Effector memory CD8-positive, alpha-beta T cell (primary cell): Measurements from ENCODE around the gene SLC25A44.
"Not testable (repeated sequence)": the region's sequence is repeated elsewhere in the genome, so short reads cannot be mapped to it uniquely, and the experiment has no call there.

Experiments
- ATAC-seq: fragments of 150-1000 bp; cut with Tn5 transposase; replicated peaks from 2 replicates; pipeline ENCODE4 v1.10.0; 2021; ENCODE audit warnings: mild to moderate bottlenecking, moderate library complexity
- DNase-seq, 3 experiments: peaks; one replicate each; pipeline ENCODE4 v3.0.0; 2021
- H3K27ac Mint-ChIP-seq, 2 donors: one replicate each; pipeline ENCODE4 v1.8.0; 2022; ENCODE audit warnings: mild to moderate bottlenecking in 2 of 2, mixed read lengths in 2 of 2, moderate library complexity in 2 of 2
- H3K27me3 Mint-ChIP-seq, 2 donors: one replicate each; pipeline ENCODE4 v1.8.0; 2022; ENCODE audit warnings: mixed read lengths in 2 of 2
- H3K36me3 Mint-ChIP-seq: one replicate; pipeline ENCODE4 v1.8.0; 2022; ENCODE audit warnings: mild to moderate bottlenecking, moderate library complexity, mixed read lengths; ENCODE audit not compliant: insufficient read depth
- H3K4me1 Mint-ChIP-seq, 2 donors: one replicate each; pipeline ENCODE4 v1.8.0; 2022; ENCODE audit warnings: low read depth in 2 of 2, mixed read lengths in 2 of 2
- H3K4me3 Mint-ChIP-seq, 2 donors: one replicate each; pipeline ENCODE4 v1.8.0; 2022; ENCODE audit warnings: mild to moderate bottlenecking in 2 of 2, mixed read lengths in 2 of 2, moderate library complexity in 2 of 2
- H3K9me3 Mint-ChIP-seq, 2 donors: one replicate each; pipeline ENCODE4 v1.8.0; 2022; ENCODE audit warnings: mixed read lengths in 2 of 2

SLC25A44 gene

GRCh38 chr1:156176610-156177210 is 17.2 kb upstream of the SLC25A44 start:
- H3K4me3 Mint-ChIP-seq = no peak overlapping the region
- no peaks in the 10 kb centered on the region for H3K9me3 Mint-ChIP-seq
- no peaks in the 10 kb centered on the region for H3K36me3 Mint-ChIP-seq
- H3K4me1 Mint-ChIP-seq = peaks cover 5% of the 10 kb centered on the region in 2 donors
- peaks cover 5 to 20% of the 10 kb centered on the region in 2 donors for H3K27me3 Mint-ChIP-seq
- peak overlapping the region in 1 of 2 donors; percentile 77 for H3K27ac Mint-ChIP-seq
- ATAC-seq = no peak
- DNase-seq = no peak

- H3K9me3 Mint-ChIP-seq = no peaks in the 10 kb centered on the region
- ATAC-seq (no peak), DNase-seq (no peak)
- H3K36me3 Mint-ChIP-seq = no peaks in the 10 kb centered on the region
- H3K4me3 Mint-ChIP-seq = no peak overlapping the region
- peak overlapping the region in 1 of 2 donors; percentile 11 for H3K27ac Mint-ChIP-seq
- peaks cover 5 to 20% of the 10 kb centered on the region in 2 donors for H3K27me3 Mint-ChIP-seq
- peaks cover 5% of the 10 kb centered on the region in 2 donors for H3K4me1 Mint-ChIP-seq
These were observed 15.8 kb upstream of the SLC25A44 start for GRCh38 chr1:156177919-156178654.

DNA sequence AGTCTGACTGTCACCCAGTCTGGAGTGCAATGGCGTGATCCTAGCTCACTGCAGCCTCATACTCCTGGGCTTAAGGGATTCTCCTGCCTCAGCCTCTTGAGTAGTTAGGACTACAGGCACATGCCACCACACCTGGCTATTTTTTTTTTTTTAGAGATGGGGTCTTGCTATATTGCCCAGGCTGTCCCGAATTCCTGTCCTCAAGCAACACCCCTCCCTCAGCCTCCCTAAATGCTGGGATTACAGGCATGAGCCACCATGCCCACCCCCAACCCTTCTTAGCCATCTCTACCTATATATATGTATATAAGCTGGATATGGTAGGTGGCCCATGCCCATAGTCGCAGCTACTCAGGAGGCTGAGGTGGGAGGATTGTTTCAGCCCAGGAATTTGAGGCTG is 13.4 kb upstream of the SLC25A44 start:
- H3K27me3 Mint-ChIP-seq = peaks cover 0 to 4% of the 10 kb centered on the region in 2 donors
- H3K9me3 Mint-ChIP-seq = no peaks in the 10 kb centered on the region
- H3K27ac Mint-ChIP-seq = peak overlapping the region; percentile 39 to 61
- DNase-seq = no peak
- ATAC-seq = no peak
- H3K4me3 Mint-ChIP-seq = no peak overlapping the region
- no peaks in the 10 kb centered on the region for H3K36me3 Mint-ChIP-seq
- H3K4me1 Mint-ChIP-seq = peaks cover 5% of the 10 kb centered on the region in 2 donors

DNA sequence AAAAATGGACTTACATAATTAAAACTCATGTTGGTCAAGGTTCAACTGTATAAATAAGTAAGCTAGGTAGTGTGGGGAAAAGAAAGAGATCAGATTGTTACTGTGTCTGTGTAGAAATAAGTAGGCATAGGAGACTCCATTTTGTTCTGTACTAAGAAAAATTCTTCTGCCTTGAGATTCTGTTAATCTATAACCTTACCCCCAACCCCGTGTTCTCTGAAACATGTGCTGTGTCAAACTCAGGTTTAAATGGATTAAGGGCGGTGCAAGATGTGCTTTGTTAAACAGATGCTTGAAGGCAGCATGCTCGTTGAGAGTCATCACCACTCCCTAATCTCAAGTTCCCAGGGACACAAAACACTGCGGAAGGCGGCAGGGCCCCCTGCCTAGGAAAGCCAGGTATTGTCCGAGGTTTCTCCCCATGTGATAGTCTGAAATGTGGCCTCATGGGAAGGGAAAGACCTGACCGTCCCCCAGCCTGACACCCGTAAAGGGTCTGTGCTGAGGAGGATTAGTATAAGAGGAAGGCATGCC is 12.4 kb upstream of the SLC25A44 start:
- not testable (repeated sequence) for ATAC-seq, H3K9me3 Mint-ChIP-seq, H3K4me1 Mint-ChIP-seq, H3K27ac Mint-ChIP-seq, H3K4me3 Mint-ChIP-seq, H3K36me3 Mint-ChIP-seq, DNase-seq, H3K27me3 Mint-ChIP-seq

- H3K4me1 Mint-ChIP-seq, H3K36me3 Mint-ChIP-seq, H3K4me3 Mint-ChIP-seq, DNase-seq, ATAC-seq, H3K27ac Mint-ChIP-seq, H3K27me3 Mint-ChIP-seq, H3K9me3 Mint-ChIP-seq: not testable (repeated sequence)
These were observed 11.7 kb upstream of the SLC25A44 start for GRCh38 chr1:156182010-156182779.

GRCh38 chr1:156186347-156187177 is 7.3 kb upstream of the SLC25A44 start:
- not testable (repeated sequence) for ATAC-seq, H3K9me3 Mint-ChIP-seq, H3K27me3 Mint-ChIP-seq, H3K36me3 Mint-ChIP-seq, H3K4me3 Mint-ChIP-seq, H3K4me1 Mint-ChIP-seq, DNase-seq, H3K27ac Mint-ChIP-seq

GRCh38 chr1:156190265-156190664 is 3.6 kb upstream of the SLC25A44 start:
- H3K4me1 Mint-ChIP-seq = peaks cover 11 to 14% of the 10 kb centered on the region in 2 donors
- H3K27me3 Mint-ChIP-seq, ATAC-seq, H3K4me3 Mint-ChIP-seq, DNase-seq, H3K27ac Mint-ChIP-seq, H3K9me3 Mint-ChIP-seq: not testable (repeated sequence)
- peaks cover 13% of the 10 kb centered on the region for H3K36me3 Mint-ChIP-seq

DNA sequence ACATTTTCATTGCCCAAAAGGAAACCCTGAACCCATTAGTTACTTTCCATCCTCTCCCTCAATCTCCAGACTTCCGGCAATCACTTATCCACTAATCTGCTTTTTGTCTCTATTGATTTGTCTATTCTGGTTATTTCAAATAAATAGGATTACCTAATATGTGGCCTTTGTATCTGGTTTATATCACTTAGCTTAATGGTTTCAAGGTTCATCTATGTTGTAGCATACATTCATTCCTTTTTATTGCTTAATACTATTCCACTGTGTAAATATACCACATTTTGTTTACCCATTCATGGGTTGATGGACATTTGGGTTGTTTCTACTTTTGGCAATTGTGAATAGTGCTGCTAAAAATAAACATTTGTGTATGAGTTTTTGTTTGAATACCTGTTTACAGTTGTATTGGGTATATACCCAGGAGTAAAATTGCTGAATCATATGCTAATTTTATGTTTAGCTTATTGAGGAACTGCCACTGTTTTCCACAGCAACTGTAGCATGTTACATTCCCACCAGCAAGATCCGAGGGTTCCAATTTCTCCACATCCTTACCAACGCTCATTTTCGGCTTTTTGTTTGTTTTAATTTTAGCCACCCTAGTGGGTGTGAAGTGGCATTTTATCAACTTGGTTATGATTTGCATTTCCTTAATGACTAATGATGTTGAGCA is 2.5 kb upstream of the SLC25A44 start:
- no peak for DNase-seq

DNA sequence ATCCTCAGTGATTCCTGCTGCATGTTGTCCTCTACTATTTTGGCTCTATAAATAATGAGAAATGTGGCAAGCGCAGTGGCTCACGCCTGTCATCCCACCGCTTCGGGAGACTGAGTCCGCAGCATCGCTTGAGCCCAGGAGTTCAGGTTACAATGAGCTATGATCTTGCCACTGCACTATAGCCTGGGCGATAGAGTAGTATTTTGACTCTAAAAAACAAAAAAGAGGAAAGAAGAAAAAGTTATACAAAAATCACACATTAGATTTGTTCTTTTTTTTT is 756 bp upstream of the SLC25A44 start:
- DNase-seq = no peak
- Mint-ChIP-seq H3K36me3 (peaks cover 18% of the 10 kb centered on the region), H3K27me3 (no peaks in the 10 kb centered on the region), H3K4me1 (peaks cover 28 to 30% of the 10 kb centered on the region in 2 donors), H3K9me3 (no peaks in the 10 kb centered on the region), H3K4me3 (peak overlapping the region; percentile 97 to 100), H3K27ac (peak overlapping the region; percentile 92 to 97)
- ATAC-seq = no peak

More for the DNA sequence above, 2.5 kb upstream of the SLC25A44 start:
- H3K4me1 Mint-ChIP-seq = peaks cover 18 to 22% of the 10 kb centered on the region in 2 donors
- no peak overlapping the region for H3K4me3 Mint-ChIP-seq
- no peaks in the 10 kb centered on the region for H3K27me3 Mint-ChIP-seq
- no peak for ATAC-seq
- no peak overlapping the region for H3K27ac Mint-ChIP-seq
- no peaks in the 10 kb centered on the region for H3K9me3 Mint-ChIP-seq
- peaks cover 18% of the 10 kb centered on the region for H3K36me3 Mint-ChIP-seq

GRCh38 chr1:156194300-156194652 is 372 bp downstream of the SLC25A44 start:
- Mint-ChIP-seq H3K4me3 (peak overlapping the region; percentile 97 to 100), H3K36me3 (peaks cover 23% of the 10 kb centered on the region), H3K27me3 (no peaks in the 10 kb centered on the region), H3K4me1 (peaks cover 38 to 41% of the 10 kb centered on the region in 2 donors), H3K27ac (peak overlapping the region; percentile 92 to 97), H3K9me3 (no peaks in the 10 kb centered on the region)
- ATAC-seq = no peak
- DNase-seq = no peak

- DNase-seq = no peak
- Mint-ChIP-seq H3K4me3 (peak overlapping the region in 1 of 2 donors; percentile 100), H3K4me1 (peaks cover 52 to 54% of the 10 kb centered on the region in 2 donors), H3K27me3 (no peaks in the 10 kb centered on the region), H3K9me3 (no peaks in the 10 kb centered on the region), H3K36me3 (peaks cover 37% of the 10 kb centered on the region), H3K27ac (peak overlapping the region; percentile 13 to 39)
- ATAC-seq = no peak
These were observed 1.9 kb downstream of the SLC25A44 start for GRCh38 chr1:156195853-156196252.

GRCh38 chr1:156196445-156196844 is 2.5 kb downstream of the SLC25A44 start:
- H3K4me3 Mint-ChIP-seq = no peak overlapping the region
- peaks cover 40% of the 10 kb centered on the region for H3K36me3 Mint-ChIP-seq
- DNase-seq = no peak
- ATAC-seq = no peak
- peak overlapping the region in 1 of 2 donors; percentile 39 for H3K27ac Mint-ChIP-seq
- H3K9me3 Mint-ChIP-seq = no peaks in the 10 kb centered on the region
- H3K27me3 Mint-ChIP-seq = no peaks in the 10 kb centered on the region
- peaks cover 52 to 54% of the 10 kb centered on the region in 2 donors for H3K4me1 Mint-ChIP-seq
